IPS-18a (cell line): ENCODE results near the gene BPGM.

ENCODE experiments used
- H3K27ac ChIP-seq: one replicate; pipeline ENCODE4 v1.5.1; 2013; ENCODE audit warnings: low read length
- H3K27me3 ChIP-seq: one replicate; pipeline ENCODE4 v1.6.1; 2013; ENCODE audit warnings: mild to moderate bottlenecking, low read length; ENCODE audit not compliant: control insufficient read depth, insufficient read depth
- H3K36me3 ChIP-seq: one replicate; pipeline ENCODE4 v1.6.1; 2013; ENCODE audit warnings: low read depth, low read length; ENCODE audit not compliant: control insufficient read depth
- H3K4me1 ChIP-seq: one replicate; pipeline ENCODE4 v1.6.1; 2013; ENCODE audit warnings: low read depth, low read length; ENCODE audit not compliant: control insufficient read depth
- H3K4me3 ChIP-seq: one replicate; pipeline ENCODE4 v1.5.1; 2013; ENCODE audit warnings: low read length
- H3K9ac ChIP-seq: one replicate; pipeline ENCODE4 v1.6.1; 2013; ENCODE audit warnings: mild to moderate bottlenecking, low read length, moderate library complexity
- H3K9me3 ChIP-seq: one replicate; pipeline ENCODE4 v1.6.1; 2013; ENCODE audit warnings: low read depth, low read length; ENCODE audit not compliant: control insufficient read depth

The BPGM gene

DNA sequence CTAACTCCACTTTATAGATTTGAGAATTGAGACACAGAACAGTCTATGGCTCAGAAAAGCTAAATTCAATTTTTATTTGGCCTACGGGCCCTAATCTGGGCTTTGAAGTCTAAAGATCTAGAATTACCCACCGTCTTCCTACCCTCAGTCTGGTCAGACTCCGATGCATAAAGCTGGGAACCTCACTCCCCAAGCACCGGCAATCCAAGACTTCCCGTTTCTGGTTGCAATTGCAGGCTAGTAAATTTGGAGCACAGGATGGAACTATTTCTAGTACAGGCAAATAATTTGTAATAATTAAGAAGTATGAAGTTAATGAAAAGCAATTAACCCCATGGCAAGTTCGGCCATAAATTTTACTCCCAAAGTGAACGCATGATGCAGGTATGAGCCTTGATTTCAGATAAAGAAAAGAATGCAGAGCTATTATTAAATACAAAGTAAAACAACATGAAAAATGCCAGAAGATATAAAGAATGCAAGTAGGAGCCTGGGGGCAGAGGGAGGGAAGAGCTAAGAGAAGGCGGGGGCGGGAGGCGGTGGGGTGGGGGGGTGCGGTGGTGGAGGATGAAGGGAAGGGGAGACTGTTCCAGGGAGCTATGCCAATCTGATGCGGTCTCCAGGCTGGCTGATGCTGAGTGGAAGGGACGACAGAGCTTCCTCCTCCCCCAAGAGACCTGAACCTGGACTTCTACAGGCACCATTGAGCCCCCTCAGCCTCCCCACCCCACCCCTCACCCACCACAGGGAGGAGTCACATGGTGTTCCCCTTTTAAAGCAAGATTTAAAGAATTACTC lies 45.1 kb downstream of the BPGM start:
- H3K27ac ChIP-seq, result no peak overlapping the region
- H3K4me1 ChIP-seq, result no peaks in the 10 kb centered on the region
- no peaks in the 10 kb centered on the region for H3K36me3 ChIP-seq
- no peaks in the 10 kb centered on the region for H3K9me3 ChIP-seq
- no peak overlapping the region for H3K4me3 ChIP-seq
- H3K9ac ChIP-seq, result no peak overlapping the region
- H3K27me3 ChIP-seq, result no peaks in the 10 kb centered on the region

- H3K4me1 ChIP-seq, result no peaks in the 10 kb centered on the region
- no peak overlapping the region for H3K4me3 ChIP-seq
- H3K27me3 ChIP-seq, result no peaks in the 10 kb centered on the region
- H3K9me3 ChIP-seq, result no peaks in the 10 kb centered on the region
- no peak overlapping the region for H3K27ac ChIP-seq
- H3K9ac ChIP-seq, result no peak overlapping the region
- no peaks in the 10 kb centered on the region for H3K36me3 ChIP-seq
These were observed 45.7 kb downstream of the BPGM start for GRCh38 chr7:134692344-134692705.

DNA sequence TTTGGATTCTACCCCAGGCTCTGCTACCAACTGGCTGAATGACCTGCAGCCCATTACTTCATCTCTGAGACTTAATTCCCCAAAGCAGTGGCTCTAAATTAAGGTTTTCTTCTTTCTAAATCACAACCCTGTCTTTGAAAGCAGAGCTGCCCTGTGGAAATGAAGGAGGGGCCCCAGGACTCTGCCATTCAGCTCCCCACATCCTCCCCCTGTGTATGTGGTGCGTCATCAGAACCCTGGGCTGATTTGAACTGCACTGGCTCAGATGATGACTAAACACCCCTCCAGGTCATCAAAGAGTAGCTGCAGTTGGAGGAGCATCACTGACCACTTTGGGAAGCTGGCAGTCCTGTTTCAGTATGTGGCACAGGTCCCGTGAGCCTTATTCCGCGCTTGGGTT lies 46.6 kb downstream of the BPGM start:
- H3K4me1 ChIP-seq, result no peaks in the 10 kb centered on the region
- H3K4me3 ChIP-seq, result no peak overlapping the region
- H3K27ac ChIP-seq, result no peak overlapping the region
- no peak overlapping the region for H3K9ac ChIP-seq
- H3K9me3 ChIP-seq, result no peaks in the 10 kb centered on the region
- H3K36me3 ChIP-seq, result no peaks in the 10 kb centered on the region
- no peaks in the 10 kb centered on the region for H3K27me3 ChIP-seq

GRCh38 chr7:134694299-134694698 lies 47.6 kb downstream of the BPGM start:
- H3K9ac ChIP-seq, result no peak overlapping the region
- H3K4me1 ChIP-seq, result peaks cover 5% of the 10 kb centered on the region
- no peak overlapping the region for H3K27ac ChIP-seq
- H3K27me3 ChIP-seq, result no peaks in the 10 kb centered on the region
- H3K9me3 ChIP-seq, result no peaks in the 10 kb centered on the region
- no peaks in the 10 kb centered on the region for H3K36me3 ChIP-seq
- H3K4me3 ChIP-seq, result no peak overlapping the region

GRCh38 chr7:134694767-134695166 lies 48.1 kb downstream of the BPGM start:
- H3K27me3 ChIP-seq, result no peaks in the 10 kb centered on the region
- H3K27ac ChIP-seq, result no peak overlapping the region
- no peaks in the 10 kb centered on the region for H3K36me3 ChIP-seq
- H3K4me3 ChIP-seq, result no peak overlapping the region
- H3K9me3 ChIP-seq, result no peaks in the 10 kb centered on the region
- H3K9ac ChIP-seq, result no peak overlapping the region
- peaks cover 7% of the 10 kb centered on the region for H3K4me1 ChIP-seq

GRCh38 chr7:134695321-134695860 lies 48.7 kb downstream of the BPGM start:
- H3K4me1 ChIP-seq, result peaks cover 7% of the 10 kb centered on the region
- H3K36me3 ChIP-seq, result no peaks in the 10 kb centered on the region
- no peak overlapping the region for H3K27ac ChIP-seq
- no peaks in the 10 kb centered on the region for H3K9me3 ChIP-seq
- no peak overlapping the region for H3K9ac ChIP-seq
- H3K4me3 ChIP-seq, result no peak overlapping the region
- H3K27me3 ChIP-seq, result no peaks in the 10 kb centered on the region

DNA sequence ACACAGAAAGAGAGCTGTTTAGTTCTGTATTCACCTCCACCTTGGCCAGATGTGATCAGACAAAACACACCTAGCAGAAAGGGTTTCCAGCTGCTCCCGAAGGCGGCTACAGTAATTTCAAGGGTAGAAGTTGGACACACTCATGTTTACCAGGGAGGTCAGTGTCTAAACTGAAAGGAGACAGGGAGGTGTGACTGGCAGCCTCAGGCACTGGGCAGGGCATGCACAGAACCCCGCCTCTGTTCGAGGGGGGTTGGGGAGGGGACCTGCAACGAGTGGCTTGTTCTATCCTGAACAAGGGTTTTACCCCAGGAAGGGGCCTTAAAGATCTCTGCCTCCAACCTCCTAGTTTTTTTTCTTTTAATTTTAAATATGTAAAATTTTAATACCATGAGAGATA lies 49.6 kb downstream of the BPGM start:
- H3K9ac ChIP-seq, result no peak overlapping the region
- H3K36me3 ChIP-seq, result no peaks in the 10 kb centered on the region
- H3K9me3 ChIP-seq, result no peaks in the 10 kb centered on the region
- H3K4me3 ChIP-seq, result no peak overlapping the region
- no peak overlapping the region for H3K27ac ChIP-seq
- H3K4me1 ChIP-seq, result peaks cover 7% of the 10 kb centered on the region
- H3K27me3 ChIP-seq, result no peaks in the 10 kb centered on the region

GRCh38 chr7:134697205-134697886 lies 50.7 kb downstream of the BPGM start:
- H3K36me3 ChIP-seq, result no peaks in the 10 kb centered on the region
- H3K27ac ChIP-seq, result no peak overlapping the region
- H3K4me3 ChIP-seq, result no peak overlapping the region
- peaks cover 7% of the 10 kb centered on the region for H3K4me1 ChIP-seq
- H3K27me3 ChIP-seq, result no peaks in the 10 kb centered on the region
- H3K9me3 ChIP-seq, result no peaks in the 10 kb centered on the region
- H3K9ac ChIP-seq, result no peak overlapping the region

GRCh38 chr7:134698481-134698880 lies 51.8 kb downstream of the BPGM start:
- Histone ChIP-seq H3K27ac (no peak overlapping the region), H3K4me3 (no peak overlapping the region), H3K36me3 (no peaks in the 10 kb centered on the region), H3K27me3 (no peaks in the 10 kb centered on the region), H3K4me1 (peaks cover 11% of the 10 kb centered on the region), H3K9ac (no peak overlapping the region), H3K9me3 (no peaks in the 10 kb centered on the region)

- no peaks in the 10 kb centered on the region for H3K36me3 ChIP-seq
- H3K4me3 ChIP-seq, result no peak overlapping the region
- H3K4me1 ChIP-seq, result peaks cover 16% of the 10 kb centered on the region
- no peaks in the 10 kb centered on the region for H3K27me3 ChIP-seq
- no peaks in the 10 kb centered on the region for H3K9me3 ChIP-seq
- H3K27ac ChIP-seq, result no peak overlapping the region
- H3K9ac ChIP-seq, result no peak overlapping the region
These were observed 52.6 kb downstream of the BPGM start for GRCh38 chr7:134699021-134699818.

DNA sequence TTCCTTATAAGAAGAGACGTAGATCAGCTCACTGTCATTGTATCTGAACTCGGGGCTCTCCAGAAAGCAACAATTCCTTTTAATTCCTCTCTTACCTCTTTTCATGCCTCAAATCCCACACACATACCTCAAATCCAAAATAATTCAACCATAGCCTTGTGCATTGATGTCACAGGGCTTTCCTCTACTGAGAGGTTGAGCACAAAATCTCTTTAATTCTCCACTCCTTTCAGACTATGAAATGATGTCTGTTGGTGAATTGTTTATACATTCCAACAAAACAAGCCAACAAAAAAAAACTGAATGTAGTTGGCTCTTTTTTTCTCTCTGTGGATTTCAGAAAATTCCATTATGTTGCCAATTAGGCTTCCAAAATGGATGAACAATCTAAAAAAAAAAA lies 53.2 kb downstream of the BPGM start:
- Histone ChIP-seq H3K4me1 (peaks cover 16% of the 10 kb centered on the region), H3K9ac (no peak overlapping the region), H3K9me3 (no peaks in the 10 kb centered on the region), H3K27ac (no peak overlapping the region), H3K4me3 (no peak overlapping the region), H3K36me3 (no peaks in the 10 kb centered on the region), H3K27me3 (no peaks in the 10 kb centered on the region)
